Myocyte (in vitro differentiated cells): Measurements from ENCODE around the gene LUZP4. TPM values are rescaled to one million over a fixed set of nuclear protein-coding genes. Genes with fewer than 3 reads are reported as not detected.
"Not testable (repeated sequence)": the region's sequence is repeated elsewhere in the genome, so short reads cannot be mapped to it uniquely, and the experiment has no call there.

ENCODE experiments used
- DNase-seq: peaks from one replicate; pipeline ENCODE4 v3.0.0-alpha.2; 2012; ENCODE audit warnings: low read depth
- polyA plus RNA-seq: library from polyadenylated mRNA; unstranded; fragments of >200 nt; gene quantifications from one replicate; pipeline ENCODE4 v1.2.1, GENCODE V29; 2012; ENCODE audit warnings: missing spikeins
- total RNA-seq: library from RNA; depleted of rRNA; stranded (reverse); fragments of >200 nt; gene quantifications from 2 replicates; pipeline ENCODE4 v1.2.3, GENCODE V29; 2014

LUZP4 gene
- not detected in 2 replicates for total RNA-seq
- not detected for polyA plus RNA-seq

GRCh38 chrX:115289465-115289864 is at the start of gene LUZP4:
Gene LUZP4, plus strand, starts transcription at chrX:115289715. Its CDS starts 45 bp downstream, at chrX:115289760.
- DNase-seq = no peak

GRCh38 chrX:115251458-115252233 is 37.9 kb upstream of the LUZP4 start:
- DNase-seq = no peak

- DNase-seq = no peak
These were observed 34.5 kb upstream of the LUZP4 start for GRCh38 chrX:115255003-115255402.

- DNase-seq = no peak
These were observed 31.8 kb upstream of the LUZP4 start for GRCh38 chrX:115257711-115258110.

GRCh38 chrX:115259238-115259875 is 30.2 kb upstream of the LUZP4 start:
- DNase-seq = no peak

GRCh38 chrX:115260330-115260729 is 29.2 kb upstream of the LUZP4 start:
- no peak for DNase-seq

GRCh38 chrX:115261148-115261547 is 28.4 kb upstream of the LUZP4 start:
- DNase-seq = no peak

GRCh38 chrX:115264009-115264408 is 25.5 kb upstream of the LUZP4 start:
- DNase-seq = no peak

- DNase-seq = no peak
These were observed 23.2 kb upstream of the LUZP4 start for GRCh38 chrX:115266300-115266699.

- DNase-seq = no peak
These were observed 21.1 kb upstream of the LUZP4 start for GRCh38 chrX:115268421-115268820.

- DNase-seq = no peak
These were observed 20.3 kb upstream of the LUZP4 start for GRCh38 chrX:115269051-115269683.

- DNase-seq = no peak
These were observed 4.6 kb upstream of the LUZP4 start for GRCh38 chrX:115284877-115285276.

- DNase-seq = no peak
These were observed 7.7 kb downstream of the LUZP4 start for GRCh38 chrX:115297189-115297588.

- no peak for DNase-seq
These were observed 21.6 kb downstream of the LUZP4 start for GRCh38 chrX:115311139-115311538.

- no peak for DNase-seq
These were observed 22.1 kb downstream of the LUZP4 start for GRCh38 chrX:115311601-115312001.

- no peak for DNase-seq
These were observed 28.6 kb downstream of the LUZP4 start for GRCh38 chrX:115318139-115318538.

GRCh38 chrX:115322375-115322774 is 32.9 kb downstream of the LUZP4 start:
- no peak for DNase-seq

GRCh38 chrX:115324194-115324593 is 34.7 kb downstream of the LUZP4 start:
- no peak for DNase-seq

GRCh38 chrX:115329282-115329681 is 39.8 kb downstream of the LUZP4 start:
- DNase-seq = not testable (repeated sequence)

GRCh38 chrX:115330498-115331168 is 41.1 kb downstream of the LUZP4 start:
- peak; percentile 62 for DNase-seq

- no peak for DNase-seq
These were observed 43.3 kb downstream of the LUZP4 start for GRCh38 chrX:115332832-115333231.

GRCh38 chrX:115333446-115333845 is 43.9 kb downstream of the LUZP4 start:
- DNase-seq = no peak
